ENCODE measurements around the gene FAM227B.

GRCh38 chr15:49645277-49645676, 24.7 kb upstream of the FAM227B start:
- TF ChIP-seq CTCF (IDR thresholded peaks at IDR 0.05 in 8 of 11, conservative IDR thresholded peaks at IDR 0.05 in 3 of 11): no peak
- no peak for TF ChIP-seq POLR2A (IDR thresholded peaks at IDR 0.05)

Measured in spleen (tissue), 7 donors.